Spleen (tissue), 7 donors: Measurements from ENCODE around the gene SCGB2B2.

Source experiments
- CTCF ChIP-seq, 11 experiments: fragments of 200-600 bp in 7 of 11; fragments of 450-650 bp in 4 of 11; sonication (generic) in 4 of 11; IDR thresholded peaks in 8 of 11; conservative IDR thresholded peaks in 3 of 11; 1 replicate in 7 of 11; 2 replicates in 4 of 11; pipeline versions ENCODE4 v1.4.0 to v1.8.0; 2016 to 2021; ENCODE audit warnings: antibody characterized with exemption in 11 of 11, inconsistent platforms in 4 of 11, mild to moderate bottlenecking in 1 of 11
- POLR2A ChIP-seq, 3 donors: fragments of 450-650 bp; IDR thresholded peaks; one replicate each; pipeline ENCODE4 v1.5.1; 2017; ENCODE audit warnings: antibody characterized with exemption in 3 of 3, mild to moderate bottlenecking in 1 of 3
- donor health status: DM: no; HTN: no; CAD: no; lungs with moderate emphysema.
- donor health status: DM: no; HTN: no; CAD: no.
- donor health status: DM: no; HTN: no; CAD: no.

GRCh38 chr19:34633802-34634201 lies 43.2 kb downstream of the SCGB2B2 start:
- TF ChIP-seq CTCF (IDR thresholded peaks at IDR 0.05 in 8 of 11, conservative IDR thresholded peaks at IDR 0.05 in 3 of 11) (no peak), POLR2A (IDR thresholded peaks at IDR 0.05) (no peak)
